IMR-90 (cell line): ENCODE measurements around the gene RYR2.

ENCODE experiments used
- CTCF ChIP-seq: conservative IDR thresholded peaks from 2 replicates; pipeline ENCODE4 v1.5.1; 2012; ENCODE audit warnings: mild to moderate bottlenecking, low read depth, low read length, improper control_type of control experiment
- FOS ChIP-seq: fragments of 150-350 bp; IDR thresholded peaks from 2 replicates; pipeline ENCODE4 v1.6.1; 2016; ENCODE audit warnings: low read depth, low read length
- MAFK ChIP-seq: IDR thresholded peaks from 2 replicates; pipeline ENCODE4 v1.6.1; 2012; ENCODE audit warnings: low read depth, low read length, improper control_type of control experiment
- NFE2L2 ChIP-seq: fragments of 150-350 bp; IDR thresholded peaks from 2 replicates; pipeline ENCODE4 v1.6.1; 2016; ENCODE audit warnings: low read depth, mild to moderate bottlenecking, low read length
- POLR2A ChIP-seq: IDR thresholded peaks from 2 replicates; pipeline ENCODE4 v1.6.1; 2012; ENCODE audit warnings: mild to moderate bottlenecking, low read depth, low read length
- RCOR1 ChIP-seq: IDR thresholded peaks from 2 replicates; pipeline ENCODE4 v1.6.1; 2012; ENCODE audit warnings: mild to moderate bottlenecking, low read length, improper control_type of control experiment; ENCODE audit not compliant: insufficient replicate concordance
- RFX5 ChIP-seq: IDR thresholded peaks from 2 replicates; pipeline ENCODE4 v1.8.0; 2012; ENCODE audit warnings: low read depth, mild to moderate bottlenecking, low read length, moderate library complexity
- USF2 ChIP-seq: fragments of 150-350 bp; IDR thresholded peaks from 2 replicates; pipeline ENCODE4 v1.6.1; 2017; ENCODE audit warnings: mild to moderate bottlenecking, antibody characterized with exemption, low read length, low read depth

DNA sequence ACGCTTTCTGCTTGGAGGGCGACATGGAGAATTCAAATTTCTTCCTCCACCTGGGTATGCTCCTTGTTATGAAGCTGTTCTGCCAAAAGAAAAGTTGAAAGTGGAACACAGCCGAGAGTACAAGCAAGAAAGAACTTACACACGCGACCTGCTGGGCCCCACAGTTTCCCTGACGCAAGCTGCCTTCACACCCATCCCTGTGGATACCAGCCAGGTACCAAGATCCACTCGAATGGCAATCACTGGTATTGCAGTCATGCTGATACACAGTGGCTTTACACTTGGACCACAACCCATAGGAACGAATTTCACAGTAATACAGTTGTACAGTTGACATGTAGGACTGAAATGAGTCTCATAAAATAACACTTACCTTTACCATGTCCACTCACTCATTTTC is 461.3 kb downstream of the RYR2 start:
- TF ChIP-seq NFE2L2 (no peak), RFX5 (no peak), CTCF (no peak), POLR2A (no peak), FOS (no peak), USF2 (no peak), RCOR1 (no peak), MAFK (no peak)
